ENCODE results near the gene PAPPA.

DNA sequence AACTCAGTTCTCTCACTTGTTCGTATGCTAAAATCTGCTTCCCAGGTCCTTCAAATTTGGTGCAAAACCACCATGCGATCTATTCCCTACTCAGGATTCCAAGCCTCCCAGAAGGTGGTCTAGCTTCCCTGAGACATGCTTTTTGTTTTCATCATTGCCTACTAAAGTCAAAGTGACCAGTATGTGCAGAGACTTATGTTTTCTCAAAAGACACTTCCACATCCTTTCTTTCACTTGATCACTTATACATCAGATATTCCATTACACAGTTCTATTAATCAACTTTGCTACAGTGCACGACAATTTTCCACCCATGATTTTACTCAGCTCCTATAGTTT lies 242.1 kb downstream of the PAPPA start:
- TF ChIP-seq, protein P1, sequence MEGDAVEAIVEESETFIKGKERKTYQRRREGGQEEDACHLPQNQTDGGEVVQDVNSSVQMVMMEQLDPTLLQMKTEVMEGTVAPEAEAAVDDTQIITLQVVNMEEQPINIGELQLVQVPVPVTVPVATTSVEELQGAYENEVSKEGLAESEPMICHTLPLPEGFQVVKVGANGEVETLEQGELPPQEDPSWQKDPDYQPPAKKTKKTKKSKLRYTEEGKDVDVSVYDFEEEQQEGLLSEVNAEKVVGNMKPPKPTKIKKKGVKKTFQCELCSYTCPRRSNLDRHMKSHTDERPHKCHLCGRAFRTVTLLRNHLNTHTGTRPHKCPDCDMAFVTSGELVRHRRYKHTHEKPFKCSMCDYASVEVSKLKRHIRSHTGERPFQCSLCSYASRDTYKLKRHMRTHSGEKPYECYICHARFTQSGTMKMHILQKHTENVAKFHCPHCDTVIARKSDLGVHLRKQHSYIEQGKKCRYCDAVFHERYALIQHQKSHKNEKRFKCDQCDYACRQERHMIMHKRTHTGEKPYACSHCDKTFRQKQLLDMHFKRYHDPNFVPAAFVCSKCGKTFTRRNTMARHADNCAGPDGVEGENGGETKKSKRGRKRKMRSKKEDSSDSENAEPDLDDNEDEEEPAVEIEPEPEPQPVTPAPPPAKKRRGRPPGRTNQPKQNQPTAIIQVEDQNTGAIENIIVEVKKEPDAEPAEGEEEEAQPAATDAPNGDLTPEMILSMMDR (IDR thresholded peaks at IDR 0.05; ENCODE audit: insufficient read depth, low read depth, low read length), result no peak
- TF ChIP-seq EZH2 (IDR thresholded peaks at IDR 0.05; ENCODE audit: insufficient read depth, low read length), result no peak
